Panc1 (cell line): Measurements from ENCODE around the gene DIAPH3. TPM values are rescaled to one million over a fixed set of nuclear protein-coding genes. Genes with fewer than 3 reads are reported as not detected.

Source experiments
- ATAC-seq: fragments of 200-7000 bp; cut with Tn5 transposase; 2 replicates; pipeline ENCODE4 v1.9.1; 2020; ENCODE audit warnings: mild to moderate bottlenecking, moderate library complexity
- BruUV-seq: library from RNA; stranded (reverse); fragments of 400-500 nt; replicated peaks from 2 replicates; lab custom pipeline; 2021; lab: Mats Ljungman, UMichigan
- CTCF ChIA-PET: fragments of 300-600 bp; sonication (Branson Sonifier 250); formaldehyde crosslinking; loops from one replicate; lab custom pipeline; 2022; ENCODE audit warnings: antibody characterized with exemption; lab: Charles Lee
- POLR2A ChIA-PET: fragments of 300-600 bp; sonication (Branson Sonifier 250); formaldehyde crosslinking; loops from one replicate; lab custom pipeline; 2022; ENCODE audit warnings: antibody characterized with exemption; lab: Charles Lee
- DNase-seq: peaks from one replicate; pipeline ENCODE4 v3.0.0-alpha.2; 2010; ENCODE audit warnings: low read depth, low spot score
- H3K27ac ChIP-seq: 2 replicates; pipeline ENCODE4 v1.5.1; 2011; ENCODE audit warnings: mild to moderate bottlenecking, low read length, inconsistent platforms
- H3K27me3 ChIP-seq: fragments of 200-500 bp; sonication (Bioruptor generic); 2 replicates; pipeline ENCODE4 v1.6.0; 2014; ENCODE audit warnings: low read length, inconsistent platforms; ENCODE audit not compliant: control insufficient read depth, insufficient read depth
- H3K36me3 ChIP-seq: fragments of 200-500 bp; sonication (Bioruptor generic); 2 replicates; pipeline ENCODE4 v1.5.1; 2014; ENCODE audit warnings: inconsistent platforms, mild to moderate bottlenecking, low read length, moderate library complexity; ENCODE audit not compliant: control insufficient read depth, insufficient read depth
- H3K4me1 ChIP-seq: 2 replicates; pipeline ENCODE4 v1.5.1; 2011; ENCODE audit warnings: inconsistent platforms, mild to moderate bottlenecking, low read length, moderate library complexity; ENCODE audit not compliant: control insufficient read depth, insufficient read depth
- H3K4me3 ChIP-seq, 2 experiments: 2 replicates each; pipeline ENCODE4 v1.5.1; 2011 to 2012; ENCODE audit warnings: low read depth in 2 of 2, low read length in 2 of 2, mild to moderate bottlenecking in 2 of 2, inconsistent platforms in 1 of 2, moderate library complexity in 1 of 2
- H3K9me3 ChIP-seq: fragments of 200-500 bp; sonication (Bioruptor generic); 2 replicates; pipeline ENCODE4 v1.5.1; 2014; ENCODE audit warnings: low read depth, mild to moderate bottlenecking, inconsistent platforms, low read length, moderate library complexity; ENCODE audit not compliant: control insufficient read depth, insufficient read depth
- POLR2AphosphoS5 ChIP-seq: IDR thresholded peaks from 2 replicates; pipeline ENCODE4 v1.6.1; 2012; ENCODE audit warnings: mild to moderate bottlenecking, low read depth, low read length, moderate library complexity
- SIN3A ChIP-seq: IDR thresholded peaks from 2 replicates; pipeline ENCODE4 v1.6.1; 2012; ENCODE audit warnings: low read depth, mild to moderate bottlenecking, low read length, moderate library complexity, borderline replicate concordance; ENCODE audit not compliant: insufficient read depth
- TCF7L2 ChIP-seq: IDR thresholded peaks from 2 replicates; pipeline ENCODE4 v1.6.1; 2011; ENCODE audit warnings: mild to moderate bottlenecking, low read depth, low read length, inconsistent platforms
- in situ Hi-C: cut with HindIII; loops from 2 replicates; pipeline ENCODE4 v1.10.0; 2016; ENCODE audit warnings: low sequenced_read_pairs, low pct_unique_long_range_greater_than_20kb
- intact Hi-C: fragments of 100-400 bp; cut with micrococcal nuclease; formaldehyde crosslinking; loops from one replicate; pipeline ENCODE4 v1.10.0; 2022; ENCODE audit not compliant: unreplicated experiment
- total RNA-seq: library from RNA; stranded (reverse); gene quantifications from one replicate; pipeline ENCODE4 v1.2.1, GENCODE V29; 2021; ENCODE audit not compliant: unreplicated experiment
- TF ChIP-seq, protein P1 (sequence below), 2 experiments: IDR thresholded peaks; 2 replicates each; pipeline ENCODE4 v1.6.1; 2011 to 2012; ENCODE audit warnings: low read depth in 2 of 2, control low read depth in 1 of 2, low read length in 1 of 2, mild to moderate bottlenecking in 1 of 2, moderate library complexity in 1 of 2; ENCODE audit not compliant: insufficient read depth in 1 of 2
- TF ChIP-seq, protein P2 (sequence below): fragments of 450-650 bp; IDR thresholded peaks from 2 replicates; pipeline ENCODE4 v1.5.1; 2017; ENCODE audit warnings: mild to moderate bottlenecking

Gene DIAPH3
- total RNA-seq, 1 experiment from 2014 or later = 15.4 TPM

DNA sequence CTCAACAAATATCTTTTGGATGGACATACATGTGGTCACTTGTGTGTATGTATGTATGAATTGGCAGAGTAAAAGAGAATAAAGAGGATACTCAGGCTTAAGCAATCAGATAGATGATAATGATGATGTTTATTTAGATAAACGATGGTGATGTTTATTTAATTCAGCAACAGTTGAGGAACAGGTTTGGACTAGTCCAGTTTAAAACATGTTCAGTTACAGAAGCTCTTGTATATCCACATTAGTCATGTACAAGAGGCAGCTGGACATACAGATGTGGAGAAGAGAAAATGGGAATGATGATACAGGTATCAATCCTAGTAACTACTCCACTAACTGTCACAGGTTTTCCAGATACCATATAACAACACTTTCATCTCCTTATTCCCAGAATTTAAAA, 232.1 kb downstream of the DIAPH3 start:
- BruUV-seq = no TSS peak
- ChIA-PET POLR2A (no interaction called here), CTCF (no interaction called here)
- ATAC-seq = no peak
- intact Hi-C loops (no loop called here), in situ Hi-C loops (no loop called here)
- TF ChIP-seq, protein P1, sequence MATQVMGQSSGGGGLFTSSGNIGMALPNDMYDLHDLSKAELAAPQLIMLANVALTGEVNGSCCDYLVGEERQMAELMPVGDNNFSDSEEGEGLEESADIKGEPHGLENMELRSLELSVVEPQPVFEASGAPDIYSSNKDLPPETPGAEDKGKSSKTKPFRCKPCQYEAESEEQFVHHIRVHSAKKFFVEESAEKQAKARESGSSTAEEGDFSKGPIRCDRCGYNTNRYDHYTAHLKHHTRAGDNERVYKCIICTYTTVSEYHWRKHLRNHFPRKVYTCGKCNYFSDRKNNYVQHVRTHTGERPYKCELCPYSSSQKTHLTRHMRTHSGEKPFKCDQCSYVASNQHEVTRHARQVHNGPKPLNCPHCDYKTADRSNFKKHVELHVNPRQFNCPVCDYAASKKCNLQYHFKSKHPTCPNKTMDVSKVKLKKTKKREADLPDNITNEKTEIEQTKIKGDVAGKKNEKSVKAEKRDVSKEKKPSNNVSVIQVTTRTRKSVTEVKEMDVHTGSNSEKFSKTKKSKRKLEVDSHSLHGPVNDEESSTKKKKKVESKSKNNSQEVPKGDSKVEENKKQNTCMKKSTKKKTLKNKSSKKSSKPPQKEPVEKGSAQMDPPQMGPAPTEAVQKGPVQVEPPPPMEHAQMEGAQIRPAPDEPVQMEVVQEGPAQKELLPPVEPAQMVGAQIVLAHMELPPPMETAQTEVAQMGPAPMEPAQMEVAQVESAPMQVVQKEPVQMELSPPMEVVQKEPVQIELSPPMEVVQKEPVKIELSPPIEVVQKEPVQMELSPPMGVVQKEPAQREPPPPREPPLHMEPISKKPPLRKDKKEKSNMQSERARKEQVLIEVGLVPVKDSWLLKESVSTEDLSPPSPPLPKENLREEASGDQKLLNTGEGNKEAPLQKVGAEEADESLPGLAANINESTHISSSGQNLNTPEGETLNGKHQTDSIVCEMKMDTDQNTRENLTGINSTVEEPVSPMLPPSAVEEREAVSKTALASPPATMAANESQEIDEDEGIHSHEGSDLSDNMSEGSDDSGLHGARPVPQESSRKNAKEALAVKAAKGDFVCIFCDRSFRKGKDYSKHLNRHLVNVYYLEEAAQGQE (IDR thresholded peaks at IDR 0.05; ENCODE audit: insufficient read depth in 1 of 2, low read depth in 2 of 2, low read length in 1 of 2) = no peak
- TF ChIP-seq TCF7L2 (no peak), SIN3A (no peak), POLR2AphosphoS5 (no peak)
- TF ChIP-seq, protein P2, sequence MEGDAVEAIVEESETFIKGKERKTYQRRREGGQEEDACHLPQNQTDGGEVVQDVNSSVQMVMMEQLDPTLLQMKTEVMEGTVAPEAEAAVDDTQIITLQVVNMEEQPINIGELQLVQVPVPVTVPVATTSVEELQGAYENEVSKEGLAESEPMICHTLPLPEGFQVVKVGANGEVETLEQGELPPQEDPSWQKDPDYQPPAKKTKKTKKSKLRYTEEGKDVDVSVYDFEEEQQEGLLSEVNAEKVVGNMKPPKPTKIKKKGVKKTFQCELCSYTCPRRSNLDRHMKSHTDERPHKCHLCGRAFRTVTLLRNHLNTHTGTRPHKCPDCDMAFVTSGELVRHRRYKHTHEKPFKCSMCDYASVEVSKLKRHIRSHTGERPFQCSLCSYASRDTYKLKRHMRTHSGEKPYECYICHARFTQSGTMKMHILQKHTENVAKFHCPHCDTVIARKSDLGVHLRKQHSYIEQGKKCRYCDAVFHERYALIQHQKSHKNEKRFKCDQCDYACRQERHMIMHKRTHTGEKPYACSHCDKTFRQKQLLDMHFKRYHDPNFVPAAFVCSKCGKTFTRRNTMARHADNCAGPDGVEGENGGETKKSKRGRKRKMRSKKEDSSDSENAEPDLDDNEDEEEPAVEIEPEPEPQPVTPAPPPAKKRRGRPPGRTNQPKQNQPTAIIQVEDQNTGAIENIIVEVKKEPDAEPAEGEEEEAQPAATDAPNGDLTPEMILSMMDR = no peak
- H3K27ac ChIP-seq = no peak overlapping the region
- H3K4me1 ChIP-seq = no peaks in the 10 kb centered on the region
- no peaks in the 10 kb centered on the region for H3K27me3 ChIP-seq
- no peaks in the 10 kb centered on the region for H3K9me3 ChIP-seq
- H3K4me3 ChIP-seq = no peak overlapping the region
- H3K36me3 ChIP-seq = no peaks in the 10 kb centered on the region
- DNase-seq = no peak

DNA sequence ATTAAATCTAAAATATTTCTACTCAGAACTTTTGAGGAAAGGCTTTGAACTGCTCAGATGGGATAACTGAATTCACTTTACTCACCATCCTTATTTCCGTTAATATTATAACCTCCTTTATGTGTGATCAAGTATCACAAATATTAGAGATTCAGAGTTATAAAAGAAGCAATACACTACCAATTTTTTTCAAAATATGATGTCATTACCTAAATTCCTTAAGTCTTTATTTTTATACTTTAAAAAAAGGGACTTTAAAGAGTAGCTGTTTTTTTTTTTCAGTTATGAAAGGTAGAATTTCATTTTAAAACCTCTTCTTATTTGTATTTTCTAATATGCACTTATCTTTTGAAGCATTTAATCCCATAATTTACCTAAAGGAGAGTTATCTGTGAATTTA, 239.5 kb downstream of the DIAPH3 start:
- Histone ChIP-seq H3K27me3 (no peaks in the 10 kb centered on the region), H3K4me1 (no peaks in the 10 kb centered on the region), H3K9me3 (no peaks in the 10 kb centered on the region), H3K4me3 (no peak overlapping the region), H3K36me3 (no peaks in the 10 kb centered on the region), H3K27ac (no peak overlapping the region)
- in situ Hi-C loops (no loop called here), intact Hi-C loops (no loop called here)
- TF ChIP-seq, protein P1 (IDR thresholded peaks at IDR 0.05; ENCODE audit: insufficient read depth in 1 of 2, low read depth in 2 of 2, low read length in 1 of 2) = no peak
- TF ChIP-seq TCF7L2 = no peak
- TF ChIP-seq SIN3A = no peak
- TF ChIP-seq POLR2AphosphoS5 = no peak
- TF ChIP-seq, protein P2 = no peak
- no peak for ATAC-seq
- BruUV-seq = no TSS peak
- ChIA-PET CTCF (no interaction called here), POLR2A (no interaction called here)
- DNase-seq = no peak
